Measurements from ENCODE around the gene ZBED4. TPM values are rescaled to one million over a fixed set of nuclear protein-coding genes. Genes with fewer than 3 reads are reported as not detected.
A peak's percentile ranks its signal among the peaks of the same experiment; 100 is the strongest.

ZBED4 gene
- total RNA-seq, 1 donor, result 13.4 TPM

- TF ChIP-seq, protein P1, sequence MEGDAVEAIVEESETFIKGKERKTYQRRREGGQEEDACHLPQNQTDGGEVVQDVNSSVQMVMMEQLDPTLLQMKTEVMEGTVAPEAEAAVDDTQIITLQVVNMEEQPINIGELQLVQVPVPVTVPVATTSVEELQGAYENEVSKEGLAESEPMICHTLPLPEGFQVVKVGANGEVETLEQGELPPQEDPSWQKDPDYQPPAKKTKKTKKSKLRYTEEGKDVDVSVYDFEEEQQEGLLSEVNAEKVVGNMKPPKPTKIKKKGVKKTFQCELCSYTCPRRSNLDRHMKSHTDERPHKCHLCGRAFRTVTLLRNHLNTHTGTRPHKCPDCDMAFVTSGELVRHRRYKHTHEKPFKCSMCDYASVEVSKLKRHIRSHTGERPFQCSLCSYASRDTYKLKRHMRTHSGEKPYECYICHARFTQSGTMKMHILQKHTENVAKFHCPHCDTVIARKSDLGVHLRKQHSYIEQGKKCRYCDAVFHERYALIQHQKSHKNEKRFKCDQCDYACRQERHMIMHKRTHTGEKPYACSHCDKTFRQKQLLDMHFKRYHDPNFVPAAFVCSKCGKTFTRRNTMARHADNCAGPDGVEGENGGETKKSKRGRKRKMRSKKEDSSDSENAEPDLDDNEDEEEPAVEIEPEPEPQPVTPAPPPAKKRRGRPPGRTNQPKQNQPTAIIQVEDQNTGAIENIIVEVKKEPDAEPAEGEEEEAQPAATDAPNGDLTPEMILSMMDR (IDR thresholded peaks at IDR 0.05; ENCODE audit: insufficient read depth, low read depth, low read length), result no peak
- no peak overlapping the region for H3K4me3 ChIP-seq (ENCODE audit: low read depth, low read length)
- no peak for DNase-seq (ENCODE audit: low read depth)
Observed at GRCh38 chr22:49914256-49914655, 60.6 kb downstream of the ZBED4 start.

DNA sequence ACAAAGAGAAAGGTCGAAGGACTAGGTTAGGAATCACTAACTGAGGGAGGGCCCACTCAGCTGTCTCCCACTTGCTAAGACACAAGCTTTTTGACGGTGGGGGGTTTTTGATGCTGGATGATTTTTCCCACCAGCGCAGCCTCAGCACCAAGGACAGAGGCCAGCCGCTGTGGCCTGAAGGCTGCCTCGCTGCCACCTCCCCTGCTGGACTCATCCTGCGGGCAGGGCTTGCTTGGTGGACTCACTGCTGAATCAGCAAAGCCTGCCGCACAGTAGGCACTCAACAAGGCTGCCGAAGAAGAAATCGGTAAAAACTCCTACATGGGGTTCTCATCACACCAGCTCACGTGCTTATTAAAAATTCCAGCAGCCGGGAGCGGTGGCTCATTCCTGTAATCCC is 62.0 kb downstream of the ZBED4 start:
- TF ChIP-seq, protein P1 (IDR thresholded peaks at IDR 0.05; ENCODE audit: insufficient read depth, low read depth, low read length), result no peak
- H3K4me3 ChIP-seq (ENCODE audit: low read depth, low read length), result no peak overlapping the region
- no peak for DNase-seq (ENCODE audit: low read depth)

DNA sequence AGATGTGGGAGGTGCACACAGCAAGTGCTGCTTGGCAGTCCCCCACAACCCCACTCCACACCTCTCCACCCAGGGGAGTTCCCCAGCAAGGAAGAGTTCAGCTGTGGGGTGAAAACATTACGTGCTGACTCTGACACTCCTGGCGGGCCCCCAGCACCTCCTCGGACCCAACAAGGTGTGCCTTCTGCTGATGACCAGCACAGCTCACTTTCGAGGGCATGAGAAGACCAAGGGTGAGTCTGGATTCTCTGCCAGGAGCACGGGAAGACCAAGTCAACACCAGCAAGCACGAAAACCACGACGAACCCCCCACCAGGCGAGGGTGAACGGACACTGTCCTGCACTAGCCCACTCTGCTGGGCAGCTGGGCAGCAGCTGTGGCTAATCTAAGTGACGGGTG is 63.2 kb downstream of the ZBED4 start:
- no peak for DNase-seq (ENCODE audit: low read depth)
- TF ChIP-seq, protein P1 (IDR thresholded peaks at IDR 0.05; ENCODE audit: insufficient read depth, low read depth, low read length), result no peak
- H3K4me3 ChIP-seq (ENCODE audit: low read depth, low read length), result no peak overlapping the region

GRCh38 chr22:49917974-49918910 is 64.6 kb downstream of the ZBED4 start, which contains the start of the genes ALG12 and CRELD2:
TSS of gene ALG12 (minus strand) at chr22:49918438. CDS start at chr22:49913765, 4,673 bp downstream.
TSS of gene CRELD2 (plus strand) at chr22:49918634. CDS start at chr22:49918770, 136 bp downstream.
- DNase-seq (ENCODE audit: low read depth), result peak; percentile 98
- TF ChIP-seq, protein P1 (IDR thresholded peaks at IDR 0.05; ENCODE audit: insufficient read depth, low read depth, low read length), result no peak
- peak within 1 kb of the TSS; percentile 73 for H3K4me3 ChIP-seq (ENCODE audit: low read depth, low read length)

DNA sequence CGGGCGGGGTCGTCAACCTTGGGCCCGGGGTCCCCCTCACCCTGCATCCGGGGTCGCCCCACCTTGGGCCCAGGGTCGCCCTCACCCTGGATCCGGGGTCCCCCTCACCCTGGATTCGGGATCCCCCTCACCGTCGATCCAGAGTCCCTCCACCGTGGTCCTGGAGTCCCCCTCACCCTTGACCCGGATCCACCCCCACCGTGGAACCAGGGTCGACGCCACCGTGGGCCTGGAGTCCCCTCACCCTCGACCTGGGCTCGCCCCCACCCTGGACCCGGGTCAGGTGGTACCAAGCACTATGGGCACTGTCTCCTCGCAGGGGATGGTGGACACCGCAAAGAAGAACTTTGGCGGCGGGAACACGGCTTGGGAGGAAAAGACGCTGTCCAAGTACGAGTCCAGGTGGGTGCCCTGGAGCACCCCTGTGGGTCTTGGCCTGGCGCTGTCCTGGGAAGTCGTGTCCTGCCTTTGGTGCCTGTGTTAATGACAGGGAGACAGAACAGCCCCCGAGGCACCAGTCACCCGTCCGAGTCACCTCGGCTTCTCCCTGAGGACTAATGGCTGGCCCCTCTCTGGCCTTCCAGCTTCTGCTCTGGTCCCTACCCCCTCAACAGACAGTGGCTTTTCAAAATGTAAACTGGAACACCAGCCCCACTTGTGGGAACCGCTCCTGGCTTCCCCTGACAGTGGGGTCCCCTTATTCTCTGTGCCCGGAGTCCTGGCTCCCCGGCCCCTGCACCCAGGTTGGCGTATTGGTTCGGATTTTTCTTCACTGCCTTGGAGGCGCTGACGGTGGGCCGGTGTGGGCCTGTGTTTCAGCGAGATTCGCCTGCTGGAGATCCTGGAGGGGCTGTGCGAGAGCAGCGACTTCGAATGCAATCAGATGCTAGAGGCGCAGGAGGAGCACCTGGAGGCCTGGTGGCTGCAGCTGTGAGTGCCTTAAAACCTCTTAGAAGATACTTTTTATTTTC is 65.6 kb downstream of the ZBED4 start:
- H3K4me3 ChIP-seq (ENCODE audit: low read depth, low read length), result peak overlapping the region; percentile 69
- no peak for DNase-seq (ENCODE audit: low read depth)
- TF ChIP-seq, protein P1 (IDR thresholded peaks at IDR 0.05; ENCODE audit: insufficient read depth, low read depth, low read length), result no peak

- no peak overlapping the region for H3K4me3 ChIP-seq (ENCODE audit: low read depth, low read length)
- no peak for DNase-seq (ENCODE audit: low read depth)
- TF ChIP-seq, protein P1 (IDR thresholded peaks at IDR 0.05; ENCODE audit: insufficient read depth, low read depth, low read length), result no peak
Observed at GRCh38 chr22:49920859-49921258, 67.2 kb downstream of the ZBED4 start.

Data from fibroblast of villous mesenchyme (primary cell).